Keratinocyte (primary cell): ENCODE measurements around the gene AFF4. TPM values are rescaled to one million over a fixed set of nuclear protein-coding genes. Genes with fewer than 3 reads are reported as not detected.
"Not testable (repeated sequence)": the region's sequence is repeated elsewhere in the genome, so short reads cannot be mapped to it uniquely, and the experiment has no call there.

Source experiments
- DNase-seq: peaks from one replicate; pipeline ENCODE4 v3.0.0-alpha.2; 2011; ENCODE audit warnings: low read depth, missing footprints, low spot score
- FAIRE-seq: peaks from 2 replicates; lab custom pipeline; 2011; peaks lifted over from hg19 to GRCh38; lab: Jason Lieb, UNC
- H2AFZ ChIP-seq: 2 replicates; pipeline ENCODE4 v1.6.0; 2012; ENCODE audit warnings: low read length, control low read depth, inconsistent platforms; ENCODE audit not compliant: control insufficient read depth
- H3K27ac ChIP-seq: 2 replicates; pipeline ENCODE4 v1.5.1; 2011; ENCODE audit warnings: low read length; ENCODE audit not compliant: control insufficient read depth, insufficient read depth
- H3K27me3 ChIP-seq: 3 replicates; pipeline ENCODE4 v1.6.0; 2011; ENCODE audit warnings: low read length; ENCODE audit not compliant: control insufficient read depth, insufficient read depth; ENCODE audit errors: extremely low read depth
- H3K36me3 ChIP-seq, 2 experiments: 2 replicates in 1 of 2; 3 replicates in 1 of 2; pipeline ENCODE4 v1.5.1; 2011; ENCODE audit warnings: low read length in 2 of 2, mild to moderate bottlenecking in 1 of 2; ENCODE audit not compliant: control insufficient read depth in 2 of 2, insufficient read depth in 2 of 2; ENCODE audit errors: extremely low read depth in 1 of 2
- H3K4me1 ChIP-seq: 3 replicates; pipeline ENCODE4 v1.5.1; 2011; ENCODE audit warnings: low read length; ENCODE audit not compliant: control insufficient read depth, insufficient read depth; ENCODE audit errors: extremely low read depth
- H3K4me2 ChIP-seq: 3 replicates; pipeline ENCODE4 v1.6.0; 2011; ENCODE audit warnings: low read depth, low read length; ENCODE audit not compliant: control insufficient read depth, insufficient read depth; ENCODE audit errors: extremely low read depth
- H3K4me3 ChIP-seq, 3 experiments: fragments of 200-600 bp in 1 of 3; sonication (generic) in 1 of 3; 2 replicates in 2 of 3; 3 replicates in 1 of 3; pipeline ENCODE4 v1.5.1; 2011 to 2016; ENCODE audit warnings: low read length in 3 of 3, mild to moderate bottlenecking in 3 of 3, control low read depth in 2 of 3, inconsistent platforms in 1 of 3, low read depth in 1 of 3, mixed read lengths in 1 of 3, mixed run types in 1 of 3, moderate library complexity in 1 of 3; ENCODE audit not compliant: control insufficient read depth in 2 of 3, insufficient read depth in 2 of 3; ENCODE audit errors: extremely low read depth in 1 of 3
- H3K79me2 ChIP-seq: 2 replicates; pipeline ENCODE4 v1.6.0; 2012; ENCODE audit warnings: low read length; ENCODE audit not compliant: control insufficient read depth, insufficient read depth
- H3K9ac ChIP-seq: 3 replicates; pipeline ENCODE4 v1.6.0; 2011; ENCODE audit warnings: low read length; ENCODE audit not compliant: control insufficient read depth, insufficient read depth; ENCODE audit errors: extremely low read depth
- H3K9me1 ChIP-seq: 3 replicates; pipeline ENCODE4 v1.6.0; 2011; ENCODE audit warnings: low read length; ENCODE audit not compliant: control insufficient read depth, insufficient read depth; ENCODE audit errors: extremely low read depth
- H3K9me3 ChIP-seq: 2 replicates; pipeline ENCODE4 v1.5.1; 2012; ENCODE audit warnings: low read depth, low read length; ENCODE audit not compliant: control insufficient read depth
- H4K20me1 ChIP-seq: 3 replicates; pipeline ENCODE4 v1.6.0; 2011; ENCODE audit warnings: low read length; ENCODE audit not compliant: control insufficient read depth, insufficient read depth; ENCODE audit errors: extremely low read depth
- CTCF ChIP-seq, 3 experiments: IDR thresholded peaks in 1 of 3; conservative IDR thresholded peaks in 1 of 3; optimal IDR thresholded peaks in 1 of 3; 2 replicates in 2 of 3; 3 replicates in 1 of 3; pipeline versions ENCODE3 to v1.5.1; 2011; ENCODE audit warnings: low read length in 3 of 3, mild to moderate bottlenecking in 3 of 3, moderate library complexity in 2 of 3, control low read depth in 1 of 3, inconsistent platforms in 1 of 3; ENCODE audit not compliant: insufficient read depth in 2 of 3; ENCODE audit errors: extremely low read depth in 1 of 3
- EZH2 ChIP-seq: IDR thresholded peaks from one replicate; pipeline ENCODE4 v1.6.1; 2012; ENCODE audit warnings: inconsistent platforms, mild to moderate bottlenecking, low read length, moderate library complexity
- dilution Hi-C: fragments of 300-500 bp; cut with MboI; formaldehyde crosslinking; loops from one replicate; pipeline ENCODE4 v1.7.0; 2020; ENCODE audit warnings: low sequenced_read_pairs; ENCODE audit not compliant: extremely low pct_ligation_motif_present
- polyA plus RNA-seq, 5 experiments: library from polyadenylated mRNA; depleted of rRNA in 3 of 5; stranded (reverse) in 3 of 5; stranded (forward) in 1 of 5; unstranded in 1 of 5; fragments of >200 nt; gene quantifications; 1 replicate in 1 of 5; 2 replicates in 3 of 5; 3 replicates in 1 of 5; pipeline versions ENCODE4 v1.2.1 to v1.2.3, GENCODE V29; 2011 to 2012; ENCODE audit warnings: missing spikeins in 2 of 5, low read depth in 1 of 5, low replicate concordance in 1 of 5

AFF4 gene
- polyA plus RNA-seq, 1 donor (not counting 4 experiments of a cell fraction or from before 2014, with no cell fraction given): 51.3 TPM

- Histone ChIP-seq H3K9me1 (no peaks in the 10 kb centered on the region), H3K4me3 (no peak overlapping the region), H3K27ac (no peak overlapping the region), H3K9me3 (no peaks in the 10 kb centered on the region), H3K27me3 (no peaks in the 10 kb centered on the region), H4K20me1 (no peaks in the 10 kb centered on the region), H3K4me1 (no peaks in the 10 kb centered on the region), H2AFZ (no peak overlapping the region), H3K36me3 (no peaks in the 10 kb centered on the region), H3K79me2 (no peaks in the 10 kb centered on the region), H3K4me2 (no peak overlapping the region), H3K9ac (no peak overlapping the region)
- DNase-seq (no peak), FAIRE-seq (no peak)
- TF ChIP-seq CTCF (optimal IDR thresholded peaks at IDR 0.05 in 1 of 3, IDR thresholded peaks at IDR 0.05 in 1 of 3, conservative IDR thresholded peaks at IDR 0.05 in 1 of 3; ENCODE audit: extremely low read depth in 1 of 3, insufficient read depth in 2 of 3, low read length in 3 of 3) (no peak), EZH2 (no peak)
- dilution Hi-C loops: no loop called here
Observed at GRCh38 chr5:132856011-132856410, 107.4 kb downstream of the AFF4 start.

GRCh38 chr5:132854992-132855391 is 108.4 kb downstream of the AFF4 start:
- dilution Hi-C loops, H3K4me2 ChIP-seq, H3K79me2 ChIP-seq, H4K20me1 ChIP-seq, H2AFZ ChIP-seq, FAIRE-seq, H3K27me3 ChIP-seq, H3K9me3 ChIP-seq, H3K36me3 ChIP-seq, H3K4me3 ChIP-seq, H3K9ac ChIP-seq, H3K27ac ChIP-seq, DNase-seq, H3K9me1 ChIP-seq, H3K4me1 ChIP-seq: not testable (repeated sequence)

GRCh38 chr5:132854301-132854700 is 109.1 kb downstream of the AFF4 start:
- Histone ChIP-seq H3K9me1 (no peaks in the 10 kb centered on the region), H3K27me3 (no peaks in the 10 kb centered on the region), H3K4me1 (no peaks in the 10 kb centered on the region), H3K36me3 (no peaks in the 10 kb centered on the region), H3K4me2 (no peak overlapping the region), H3K79me2 (no peaks in the 10 kb centered on the region), H3K9ac (no peak overlapping the region), H3K27ac (no peak overlapping the region), H3K4me3 (no peak overlapping the region), H4K20me1 (no peaks in the 10 kb centered on the region), H2AFZ (no peak overlapping the region), H3K9me3 (no peaks in the 10 kb centered on the region)
- no peak for TF ChIP-seq EZH2
- dilution Hi-C loops: no loop called here
- DNase-seq (no peak), FAIRE-seq (no peak)
